Measurements from ENCODE around the gene PDE1C.
A peak's percentile ranks its signal among the peaks of the same experiment; 100 is the strongest.

The PDE1C gene

DNA sequence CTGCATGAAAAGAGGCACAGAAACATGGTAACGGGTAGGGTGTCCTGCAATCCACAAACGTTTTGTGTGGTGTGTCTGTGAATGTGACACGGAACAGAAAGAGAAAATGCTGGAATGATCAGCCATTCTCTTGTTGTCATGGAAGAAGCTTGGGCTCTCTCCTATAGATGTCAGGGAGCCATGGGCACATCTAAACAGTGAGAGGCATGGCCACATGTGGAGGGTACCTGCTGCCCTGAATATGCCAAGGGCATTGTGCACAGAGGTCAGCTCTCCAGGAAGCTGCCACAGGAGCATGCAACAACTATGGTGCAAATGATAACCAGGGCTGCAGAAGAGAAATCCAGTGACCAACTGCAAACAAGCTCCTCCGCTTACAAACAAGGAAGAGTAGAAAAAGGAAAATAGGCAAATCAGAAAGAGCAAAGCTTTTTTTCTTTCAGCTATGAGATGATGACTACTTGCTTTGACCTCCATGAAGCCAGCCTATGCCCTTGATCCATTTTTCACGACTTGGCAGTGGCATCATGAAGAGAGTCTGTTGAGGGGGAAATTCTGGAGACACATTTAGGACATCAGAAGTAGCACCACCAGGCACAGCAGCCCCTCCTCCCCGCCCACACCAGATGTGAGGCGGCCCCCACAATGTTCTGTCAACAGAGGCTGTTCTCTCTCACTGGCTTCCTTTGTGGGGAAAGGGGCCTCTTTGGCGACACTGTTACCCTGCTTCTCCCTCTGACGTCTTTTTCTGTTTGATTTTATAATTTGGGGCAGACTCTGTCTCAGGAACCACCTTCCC is 4.8 kb upstream of the PDE1C start:
- no peak for DNase-seq (ENCODE audit: low read depth in 2 of 2)

GRCh38 chr7:32073533-32073932 is 3.3 kb upstream of the PDE1C start:
- DNase-seq (ENCODE audit: low read depth in 2 of 2), result no peak

DNA sequence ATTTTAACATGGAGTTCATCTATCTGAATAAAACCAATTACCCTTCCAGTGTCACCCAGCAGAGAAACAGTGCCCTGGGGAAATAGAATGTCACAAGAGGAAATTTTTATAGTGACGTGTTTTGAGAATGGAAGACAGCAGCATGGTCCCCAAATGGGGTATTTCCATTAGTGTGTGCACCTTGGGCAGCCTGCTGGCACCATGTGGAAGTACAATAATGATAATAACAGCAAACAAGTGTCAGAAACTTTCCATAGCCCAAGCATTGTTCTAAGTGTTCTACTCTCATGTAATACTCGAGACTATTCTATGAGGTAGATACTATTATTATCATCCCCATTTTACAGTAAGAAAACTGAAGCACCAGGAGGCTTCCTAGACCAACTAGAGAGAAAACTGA is 2.2 kb upstream of the PDE1C start:
- DNase-seq (ENCODE audit: low read depth in 2 of 2), result no peak

DNA sequence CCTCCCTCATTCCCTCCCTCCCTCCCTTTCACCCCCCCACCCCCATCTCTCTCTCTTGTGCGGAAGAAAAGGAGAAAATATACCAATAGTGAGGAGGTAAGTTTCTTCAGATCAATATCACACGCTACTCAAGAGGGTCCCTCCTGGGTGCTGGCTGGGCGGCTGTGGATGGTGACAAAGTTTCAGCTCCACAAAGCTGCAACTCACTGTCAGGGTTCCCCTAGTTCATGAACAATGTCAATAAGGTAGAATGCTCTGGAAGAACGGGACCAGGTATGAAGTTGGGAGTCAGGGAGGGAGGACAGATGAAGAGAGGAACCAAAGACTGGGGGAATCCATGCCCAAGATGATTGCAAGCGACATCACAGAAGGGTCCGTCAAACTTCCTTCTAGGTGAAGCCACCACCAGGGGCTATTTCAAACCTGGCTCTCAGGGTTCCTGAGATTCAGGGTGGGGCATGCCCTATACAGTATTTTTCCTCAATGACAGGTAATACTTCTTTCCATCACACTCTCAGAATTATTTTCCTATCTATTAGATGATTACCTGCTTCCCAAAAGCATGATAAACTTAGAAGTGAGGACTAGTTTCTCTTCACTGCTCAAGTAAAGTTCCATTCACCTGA is 1.4 kb upstream of the PDE1C start:
- no peak for DNase-seq (ENCODE audit: low read depth in 2 of 2)

GRCh38 chr7:32070051-32070405 is 179 bp downstream of the PDE1C start:
- no peak for DNase-seq (ENCODE audit: low read depth in 2 of 2)

- no peak for DNase-seq (ENCODE audit: low read depth in 2 of 2)
Observed at GRCh38 chr7:32069116-32069650, 1.0 kb downstream of the PDE1C start.

- no peak for DNase-seq (ENCODE audit: low read depth in 2 of 2)
Observed at GRCh38 chr7:32068411-32069101, 1.7 kb downstream of the PDE1C start.

DNA sequence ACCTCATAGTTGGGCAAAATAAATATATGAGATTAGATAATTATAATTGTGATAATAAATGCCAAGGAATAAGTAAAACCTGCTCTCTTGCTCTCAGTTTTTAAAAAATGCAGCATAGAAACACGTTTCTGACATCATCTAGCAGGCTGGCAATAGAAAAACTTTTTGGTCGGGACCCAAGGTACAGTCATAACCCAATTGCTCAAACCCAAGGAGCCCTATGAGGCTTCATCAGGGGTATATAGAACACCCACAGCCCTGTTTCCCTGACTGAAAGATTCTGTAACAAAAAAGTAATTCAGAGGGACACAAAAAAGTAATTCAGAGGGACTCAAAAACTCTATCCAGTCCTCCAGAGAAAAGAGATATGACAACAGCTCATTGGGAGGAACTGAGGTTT is 3.8 kb downstream of the PDE1C start:
- DNase-seq (ENCODE audit: low read depth in 2 of 2), result no peak

- DNase-seq (ENCODE audit: low read depth in 2 of 2), result no peak
Observed at GRCh38 chr7:32063614-32064013, 6.6 kb downstream of the PDE1C start.

DNA sequence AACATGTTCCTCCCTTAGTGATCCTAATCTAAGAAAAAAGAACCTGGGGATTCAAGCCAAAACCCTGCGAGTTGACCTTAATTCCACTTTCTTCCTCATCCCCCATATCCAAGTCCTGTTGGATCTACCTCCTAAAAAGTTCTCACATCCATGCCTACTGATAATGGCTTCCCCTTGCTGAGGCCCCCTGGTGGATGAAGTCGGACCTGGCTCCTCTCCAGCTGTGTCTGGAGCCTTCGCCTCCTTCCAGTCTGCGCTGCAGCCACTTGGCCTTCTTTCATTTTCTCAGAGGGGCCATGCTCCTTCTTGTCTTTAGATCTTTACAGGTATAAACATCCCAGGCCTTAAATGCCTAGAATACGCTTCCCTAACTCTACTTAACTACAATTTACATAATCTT is 8.1 kb downstream of the PDE1C start:
- peak in 1 of 2 donors; percentile 13 for DNase-seq (ENCODE audit: low read depth in 2 of 2)

- DNase-seq (ENCODE audit: low read depth in 2 of 2), result no peak
Observed at GRCh38 chr7:32061346-32061745, 8.9 kb downstream of the PDE1C start.

DNA sequence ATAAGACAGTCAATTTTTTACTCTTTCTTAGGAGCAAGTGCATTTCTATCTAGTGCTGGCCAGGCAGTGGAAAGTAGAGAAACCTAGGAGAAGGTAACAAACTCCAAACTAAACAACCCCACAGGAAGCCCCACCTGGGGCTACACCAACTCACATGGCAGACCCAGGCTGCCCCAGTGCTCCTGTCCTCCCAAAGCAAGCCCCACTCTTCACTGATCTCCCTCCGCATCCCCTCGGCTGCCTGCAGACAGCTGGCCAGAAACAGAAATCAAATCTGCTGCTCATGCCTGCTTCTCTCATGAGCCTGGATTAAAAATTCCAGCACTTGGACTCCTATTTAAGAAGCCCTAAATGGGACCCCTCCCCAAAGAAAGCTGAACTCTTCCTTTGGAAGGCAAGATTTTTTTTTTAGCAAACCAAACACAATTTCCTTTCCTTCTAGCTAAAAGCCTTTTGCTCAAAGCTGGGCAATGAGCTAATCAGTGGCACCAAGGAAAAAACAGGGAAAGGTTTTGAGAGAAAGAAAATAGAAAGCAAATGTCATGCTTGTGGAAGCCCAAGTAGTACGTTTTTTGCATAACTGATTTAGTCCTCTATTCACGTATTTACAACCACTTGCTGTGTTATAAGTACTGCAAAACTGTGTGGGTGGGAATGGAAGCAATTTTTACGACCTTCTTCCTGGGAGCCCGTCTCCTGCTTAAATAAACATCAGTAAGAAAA is 10.8 kb downstream of the PDE1C start:
- no peak for DNase-seq (ENCODE audit: low read depth in 2 of 2)

GRCh38 chr7:32058002-32058401 is 12.2 kb downstream of the PDE1C start:
- DNase-seq (ENCODE audit: low read depth in 2 of 2), result no peak

- DNase-seq (ENCODE audit: low read depth in 2 of 2), result no peak
Observed at GRCh38 chr7:32056767-32057166, 13.4 kb downstream of the PDE1C start.

GRCh38 chr7:32053204-32053603 is 17.0 kb downstream of the PDE1C start:
- no peak for DNase-seq (ENCODE audit: low read depth in 2 of 2)

GRCh38 chr7:32051128-32051527 is 19.1 kb downstream of the PDE1C start:
- DNase-seq (ENCODE audit: low read depth in 2 of 2), result no peak

DNA sequence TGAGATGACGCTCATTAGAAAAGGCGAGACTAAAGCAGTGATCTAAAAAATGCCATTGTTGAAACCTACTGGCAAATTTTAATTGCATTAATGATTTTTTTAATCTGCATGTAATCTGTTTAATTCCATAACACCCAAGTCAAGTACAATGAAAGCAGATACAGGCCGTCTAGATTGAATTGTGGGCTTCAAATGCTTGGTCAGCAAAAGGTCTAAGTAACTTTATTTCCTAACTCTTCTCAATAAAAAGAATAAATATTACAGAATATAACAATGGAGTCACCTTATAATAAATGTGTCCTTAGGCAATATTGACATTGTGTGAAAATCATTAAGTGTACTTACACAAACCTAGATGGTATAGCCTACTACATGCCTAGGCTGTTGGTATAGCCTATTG is 20.6 kb downstream of the PDE1C start:
- DNase-seq (ENCODE audit: low read depth in 2 of 2), result no peak

GRCh38 chr7:32048970-32049491 is 21.2 kb downstream of the PDE1C start:
- no peak for DNase-seq (ENCODE audit: low read depth in 2 of 2)

DNA sequence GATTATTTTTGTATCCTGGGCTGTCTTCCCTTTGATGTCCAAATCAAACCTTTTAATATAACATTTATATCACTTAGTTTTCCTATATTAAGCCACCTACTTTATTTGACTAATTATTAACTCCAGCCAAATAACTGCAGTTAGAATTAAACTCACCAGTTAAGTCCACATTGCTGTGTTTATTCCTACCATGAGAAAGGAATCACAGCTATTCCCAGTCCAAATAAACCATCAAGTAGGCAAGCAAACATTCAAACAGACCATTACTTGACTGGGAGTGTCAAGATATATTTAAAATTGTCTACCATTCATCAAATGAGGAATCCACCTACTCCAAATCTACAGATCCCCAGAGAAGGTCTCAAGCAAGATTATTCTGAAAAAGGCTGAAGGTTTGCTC is 22.4 kb downstream of the PDE1C start:
- no peak for DNase-seq (ENCODE audit: low read depth in 2 of 2)

DNA sequence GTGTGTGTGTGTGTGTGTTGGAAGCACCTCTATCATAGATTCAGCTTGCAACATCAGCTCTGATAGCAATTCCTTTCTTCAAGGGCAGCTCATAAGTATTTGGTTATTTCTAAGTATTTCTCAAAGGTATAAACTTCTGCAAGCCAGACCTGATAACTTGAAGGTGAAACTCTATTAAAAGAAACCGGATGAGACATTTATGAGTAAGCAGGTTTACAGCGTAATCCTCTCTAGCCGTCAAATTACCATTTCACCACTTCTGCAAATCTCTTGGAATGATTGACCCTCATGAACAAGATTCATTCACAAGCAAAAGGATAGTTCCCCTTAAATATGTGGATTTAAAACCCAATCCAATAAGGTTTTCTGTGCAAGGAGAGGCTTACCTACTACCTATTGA is 23.1 kb downstream of the PDE1C start:
- no peak for DNase-seq (ENCODE audit: low read depth in 2 of 2)

DNA sequence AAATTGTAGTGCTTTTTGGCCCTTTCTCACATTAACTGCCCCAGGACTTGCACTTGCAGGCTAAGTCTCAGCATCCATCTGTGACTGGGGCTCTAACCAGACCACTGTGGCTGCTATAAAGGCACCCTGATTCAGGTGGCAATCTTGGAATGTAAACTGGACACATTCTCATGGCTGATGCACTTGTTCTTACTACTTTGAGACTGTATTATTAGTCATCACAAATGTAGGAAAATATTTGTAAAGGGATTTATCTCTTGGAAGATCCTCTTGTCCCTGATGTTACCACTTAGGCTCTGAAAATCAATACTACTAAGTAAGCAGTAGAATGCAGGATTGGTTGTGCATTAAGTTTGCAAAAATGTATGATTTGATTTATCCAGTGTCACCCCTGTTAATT is 25.0 kb downstream of the PDE1C start:
- DNase-seq (ENCODE audit: low read depth in 2 of 2), result no peak

DNA sequence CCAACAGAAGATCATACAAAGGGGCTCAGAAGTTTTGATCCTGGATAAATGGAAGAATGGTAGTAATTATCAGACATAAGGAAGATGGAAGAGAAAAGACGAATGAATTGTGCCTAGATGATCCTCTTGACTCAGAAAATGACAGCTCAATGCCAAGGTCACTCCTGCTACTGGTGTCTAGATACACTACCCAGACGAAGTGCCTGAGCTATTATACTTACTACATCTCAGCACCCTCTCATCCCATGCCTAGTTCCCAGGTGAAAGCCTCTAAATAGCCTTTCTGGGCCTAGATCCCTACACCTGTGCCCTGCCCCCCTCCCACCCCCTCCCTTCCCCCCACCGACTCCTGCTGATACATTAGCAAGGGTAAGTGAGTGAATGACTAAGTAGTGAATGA is 25.5 kb downstream of the PDE1C start:
- DNase-seq (ENCODE audit: low read depth in 2 of 2), result no peak
